Erythroblast (primary cell): ENCODE results near the gene NTM.

Source experiments
- GATA1 ChIP-seq: IDR thresholded peaks from 2 replicates; pipeline ENCODE4 v1.6.1; 2011; ENCODE audit warnings: low read depth, mild to moderate bottlenecking, control low read depth, low read length, moderate library complexity
- POLR2A ChIP-seq: IDR thresholded peaks from 2 replicates; pipeline ENCODE4 v1.6.1; 2011; ENCODE audit warnings: mild to moderate bottlenecking, low read length

GRCh38 chr11:131918663-131919062 lies 548.2 kb downstream of the NTM start:
- TF ChIP-seq POLR2A: no peak
- no peak for TF ChIP-seq GATA1
